ENCODE data around the gene RAX.

Gene RAX

GRCh38 chr18:59273759-59274532 is 692 bp upstream of the RAX start:
- no peak for DNase-seq (ENCODE audit: extremely low read depth, low read depth)
- TF ChIP-seq CTCF (IDR thresholded peaks at IDR 0.05; ENCODE audit: low read depth, low read length): no peak

GRCh38 chr18:59272221-59272888 is 899 bp downstream of the RAX start:
- DNase-seq (ENCODE audit: extremely low read depth, low read depth): no peak
- no peak for TF ChIP-seq CTCF (IDR thresholded peaks at IDR 0.05; ENCODE audit: low read depth, low read length)

GRCh38 chr18:59271606-59272220 is 1.5 kb downstream of the RAX start:
- TF ChIP-seq CTCF (IDR thresholded peaks at IDR 0.05; ENCODE audit: low read depth, low read length): no peak
- DNase-seq (ENCODE audit: extremely low read depth, low read depth): no peak

- no peak for TF ChIP-seq CTCF (IDR thresholded peaks at IDR 0.05; ENCODE audit: low read depth, low read length)
- DNase-seq (ENCODE audit: extremely low read depth, low read depth): no peak
These were observed 2.5 kb downstream of the RAX start for GRCh38 chr18:59270689-59271257.

- no peak for DNase-seq (ENCODE audit: extremely low read depth, low read depth)
- TF ChIP-seq CTCF (IDR thresholded peaks at IDR 0.05; ENCODE audit: low read depth, low read length): no peak
These were observed 3.6 kb downstream of the RAX start for GRCh38 chr18:59269563-59270119.

GRCh38 chr18:59268721-59269562 is 4.3 kb downstream of the RAX start:
- DNase-seq (ENCODE audit: extremely low read depth, low read depth): no peak
- no peak for TF ChIP-seq CTCF (IDR thresholded peaks at IDR 0.05; ENCODE audit: low read depth, low read length)
